ENCODE data around the gene CTNNA3.

CTNNA3 gene

GRCh38 chr10:67005981-67006380 lies 690.0 kb downstream of the CTNNA3 start:
- Histone ChIP-seq H3K27me3 (ENCODE audit: control insufficient read depth, insufficient read depth, low read length) (no peaks in the 10 kb centered on the region), H3K36me3 (ENCODE audit: control insufficient read depth, insufficient read depth, low read length) (no peaks in the 10 kb centered on the region), H3K9ac (ENCODE audit: low read length) (no peak overlapping the region), H3K4me1 (ENCODE audit: control insufficient read depth, insufficient read depth, low read length) (no peaks in the 10 kb centered on the region), H3K4me3 (ENCODE audit: low read length) (no peak overlapping the region), H3K9me3 (ENCODE audit: control insufficient read depth, low read length) (no peaks in the 10 kb centered on the region)

GRCh38 chr10:67004690-67005089 lies 691.3 kb downstream of the CTNNA3 start:
- Histone ChIP-seq H3K27me3 (ENCODE audit: control insufficient read depth, insufficient read depth, low read length) (no peaks in the 10 kb centered on the region), H3K9ac (ENCODE audit: low read length) (no peak overlapping the region), H3K4me1 (ENCODE audit: control insufficient read depth, insufficient read depth, low read length) (no peaks in the 10 kb centered on the region), H3K36me3 (ENCODE audit: control insufficient read depth, insufficient read depth, low read length) (no peaks in the 10 kb centered on the region), H3K9me3 (ENCODE audit: control insufficient read depth, low read length) (no peaks in the 10 kb centered on the region), H3K4me3 (ENCODE audit: low read length) (no peak overlapping the region)

GRCh38 chr10:66999762-67000545 lies 696.0 kb downstream of the CTNNA3 start:
- no peaks in the 10 kb centered on the region for H3K4me1 ChIP-seq (ENCODE audit: control insufficient read depth, insufficient read depth, low read length)
- H3K9ac ChIP-seq (ENCODE audit: low read length): no peak overlapping the region
- no peaks in the 10 kb centered on the region for H3K9me3 ChIP-seq (ENCODE audit: control insufficient read depth, low read length)
- no peak overlapping the region for H3K4me3 ChIP-seq (ENCODE audit: low read length)
- no peaks in the 10 kb centered on the region for H3K27me3 ChIP-seq (ENCODE audit: control insufficient read depth, insufficient read depth, low read length)
- H3K36me3 ChIP-seq (ENCODE audit: control insufficient read depth, insufficient read depth, low read length): no peaks in the 10 kb centered on the region

GRCh38 chr10:66996996-66997395 lies 699.0 kb downstream of the CTNNA3 start:
- Histone ChIP-seq H3K9me3 (ENCODE audit: control insufficient read depth, low read length) (no peaks in the 10 kb centered on the region), H3K9ac (ENCODE audit: low read length) (no peak overlapping the region), H3K4me1 (ENCODE audit: control insufficient read depth, insufficient read depth, low read length) (no peaks in the 10 kb centered on the region), H3K27me3 (ENCODE audit: control insufficient read depth, insufficient read depth, low read length) (no peaks in the 10 kb centered on the region), H3K36me3 (ENCODE audit: control insufficient read depth, insufficient read depth, low read length) (no peaks in the 10 kb centered on the region), H3K4me3 (ENCODE audit: low read length) (no peak overlapping the region)

- no peaks in the 10 kb centered on the region for H3K4me1 ChIP-seq (ENCODE audit: control insufficient read depth, insufficient read depth, low read length)
- no peaks in the 10 kb centered on the region for H3K9me3 ChIP-seq (ENCODE audit: control insufficient read depth, low read length)
- H3K36me3 ChIP-seq (ENCODE audit: control insufficient read depth, insufficient read depth, low read length): no peaks in the 10 kb centered on the region
- no peak overlapping the region for H3K4me3 ChIP-seq (ENCODE audit: low read length)
- H3K9ac ChIP-seq (ENCODE audit: low read length): no peak overlapping the region
- H3K27me3 ChIP-seq (ENCODE audit: control insufficient read depth, insufficient read depth, low read length): no peaks in the 10 kb centered on the region
These were observed 705.7 kb downstream of the CTNNA3 start for GRCh38 chr10:66990143-66990830.

- Histone ChIP-seq H3K36me3 (ENCODE audit: control insufficient read depth, insufficient read depth, low read length) (no peaks in the 10 kb centered on the region), H3K4me3 (ENCODE audit: low read length) (no peak overlapping the region), H3K9ac (ENCODE audit: low read length) (no peak overlapping the region), H3K27me3 (ENCODE audit: control insufficient read depth, insufficient read depth, low read length) (no peaks in the 10 kb centered on the region), H3K4me1 (ENCODE audit: control insufficient read depth, insufficient read depth, low read length) (no peaks in the 10 kb centered on the region), H3K9me3 (ENCODE audit: control insufficient read depth, low read length) (no peaks in the 10 kb centered on the region)
These were observed 712.5 kb downstream of the CTNNA3 start for GRCh38 chr10:66983475-66983818.

GRCh38 chr10:66982792-66983474 lies 713.1 kb downstream of the CTNNA3 start:
- Histone ChIP-seq H3K4me3 (ENCODE audit: low read length) (no peak overlapping the region), H3K9me3 (ENCODE audit: control insufficient read depth, low read length) (no peaks in the 10 kb centered on the region), H3K36me3 (ENCODE audit: control insufficient read depth, insufficient read depth, low read length) (no peaks in the 10 kb centered on the region), H3K9ac (ENCODE audit: low read length) (no peak overlapping the region), H3K4me1 (ENCODE audit: control insufficient read depth, insufficient read depth, low read length) (no peaks in the 10 kb centered on the region), H3K27me3 (ENCODE audit: control insufficient read depth, insufficient read depth, low read length) (no peaks in the 10 kb centered on the region)

- H3K4me3 ChIP-seq (ENCODE audit: low read length): no peak overlapping the region
- no peaks in the 10 kb centered on the region for H3K27me3 ChIP-seq (ENCODE audit: control insufficient read depth, insufficient read depth, low read length)
- no peaks in the 10 kb centered on the region for H3K4me1 ChIP-seq (ENCODE audit: control insufficient read depth, insufficient read depth, low read length)
- no peaks in the 10 kb centered on the region for H3K36me3 ChIP-seq (ENCODE audit: control insufficient read depth, insufficient read depth, low read length)
- no peak overlapping the region for H3K9ac ChIP-seq (ENCODE audit: low read length)
- H3K9me3 ChIP-seq (ENCODE audit: control insufficient read depth, low read length): no peaks in the 10 kb centered on the region
These were observed 714.0 kb downstream of the CTNNA3 start for GRCh38 chr10:66982053-66982420.

- Histone ChIP-seq H3K4me3 (ENCODE audit: low read length) (no peak overlapping the region), H3K27me3 (ENCODE audit: control insufficient read depth, insufficient read depth, low read length) (no peaks in the 10 kb centered on the region), H3K4me1 (ENCODE audit: control insufficient read depth, insufficient read depth, low read length) (no peaks in the 10 kb centered on the region), H3K36me3 (ENCODE audit: control insufficient read depth, insufficient read depth, low read length) (no peaks in the 10 kb centered on the region), H3K9ac (ENCODE audit: low read length) (no peak overlapping the region), H3K9me3 (ENCODE audit: control insufficient read depth, low read length) (no peaks in the 10 kb centered on the region)
These were observed 714.5 kb downstream of the CTNNA3 start for GRCh38 chr10:66981361-66982052.

- Histone ChIP-seq H3K9ac (ENCODE audit: low read length) (no peak overlapping the region), H3K27me3 (ENCODE audit: control insufficient read depth, insufficient read depth, low read length) (no peaks in the 10 kb centered on the region), H3K4me3 (ENCODE audit: low read length) (no peak overlapping the region), H3K9me3 (ENCODE audit: control insufficient read depth, low read length) (no peaks in the 10 kb centered on the region), H3K4me1 (ENCODE audit: control insufficient read depth, insufficient read depth, low read length) (no peaks in the 10 kb centered on the region), H3K36me3 (ENCODE audit: control insufficient read depth, insufficient read depth, low read length) (no peaks in the 10 kb centered on the region)
These were observed 715.7 kb downstream of the CTNNA3 start for GRCh38 chr10:66980246-66980815.

GRCh38 chr10:66964946-66965345 lies 731.0 kb downstream of the CTNNA3 start:
- Histone ChIP-seq H3K36me3 (ENCODE audit: control insufficient read depth, insufficient read depth, low read length) (no peaks in the 10 kb centered on the region), H3K4me3 (ENCODE audit: low read length) (no peak overlapping the region), H3K9ac (ENCODE audit: low read length) (no peak overlapping the region), H3K9me3 (ENCODE audit: control insufficient read depth, low read length) (no peaks in the 10 kb centered on the region), H3K27me3 (ENCODE audit: control insufficient read depth, insufficient read depth, low read length) (no peaks in the 10 kb centered on the region), H3K4me1 (ENCODE audit: control insufficient read depth, insufficient read depth, low read length) (no peaks in the 10 kb centered on the region)
